SW480 (cell line): Measurements from ENCODE around the gene CARMIL1.
"Not testable (repeated sequence)": the region's sequence is repeated elsewhere in the genome, so short reads cannot be mapped to it uniquely, and the experiment has no call there.

ENCODE experiments used
- DNase-seq: peaks from one replicate; pipeline ENCODE4 v3.0.0-alpha.2; 2016; ENCODE audit warnings: low spot score

CARMIL1 gene

DNA sequence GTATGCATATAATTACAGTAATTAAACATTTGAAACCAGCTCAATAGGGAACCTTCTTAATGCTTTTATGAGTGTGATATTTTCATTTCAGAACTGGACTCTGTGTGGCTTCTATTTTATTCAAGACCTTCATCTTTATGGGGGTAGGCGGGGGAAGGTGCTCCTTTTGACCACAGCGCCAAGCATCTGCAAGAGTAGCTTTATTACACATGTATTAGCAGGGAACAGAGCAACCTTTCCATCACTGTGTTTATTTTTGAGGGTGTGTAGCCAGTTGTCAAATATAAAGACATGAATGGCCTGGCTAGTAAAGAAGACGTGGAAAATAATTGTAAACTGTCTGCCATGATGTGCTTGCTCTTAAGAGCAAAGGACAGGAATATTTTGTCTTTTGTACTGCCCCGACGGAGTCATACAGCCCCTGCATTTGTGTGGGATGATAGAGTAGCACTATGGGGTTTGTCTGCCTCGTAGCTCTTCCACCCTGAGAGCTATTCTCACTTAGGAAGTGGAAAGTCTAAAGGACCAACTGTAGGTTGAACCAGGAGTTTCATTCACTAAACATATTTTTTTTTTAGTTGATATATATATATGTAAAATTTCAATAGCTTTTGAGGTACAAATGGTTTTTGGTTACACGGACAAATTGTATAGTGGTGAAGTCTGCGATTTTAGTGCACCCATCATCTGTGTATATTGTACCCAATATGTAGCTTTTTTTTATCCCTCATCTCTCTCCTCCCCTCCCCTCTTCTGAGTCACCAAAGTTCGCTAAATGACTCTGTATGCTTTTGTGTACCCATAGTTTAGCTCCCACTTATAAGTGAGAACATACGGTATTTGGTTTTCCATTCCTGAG is 91.2 kb downstream of the CARMIL1 start:
- DNase-seq, result no peak

DNA sequence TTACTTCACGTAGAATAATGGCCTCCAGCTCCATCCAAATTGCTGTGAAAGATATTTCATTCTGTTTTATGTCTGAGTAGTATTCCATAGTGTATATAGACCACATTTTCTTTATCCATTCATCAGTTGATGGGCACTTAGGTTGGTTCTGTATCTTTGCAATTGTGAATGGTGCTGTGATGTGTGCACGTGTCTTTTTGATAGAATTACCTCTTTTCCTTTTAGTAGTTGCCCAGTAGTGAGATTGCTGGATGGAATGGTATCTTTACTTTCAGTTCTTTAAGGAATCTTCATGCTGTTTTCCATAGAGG is 91.8 kb downstream of the CARMIL1 start:
- DNase-seq, result no peak

DNA sequence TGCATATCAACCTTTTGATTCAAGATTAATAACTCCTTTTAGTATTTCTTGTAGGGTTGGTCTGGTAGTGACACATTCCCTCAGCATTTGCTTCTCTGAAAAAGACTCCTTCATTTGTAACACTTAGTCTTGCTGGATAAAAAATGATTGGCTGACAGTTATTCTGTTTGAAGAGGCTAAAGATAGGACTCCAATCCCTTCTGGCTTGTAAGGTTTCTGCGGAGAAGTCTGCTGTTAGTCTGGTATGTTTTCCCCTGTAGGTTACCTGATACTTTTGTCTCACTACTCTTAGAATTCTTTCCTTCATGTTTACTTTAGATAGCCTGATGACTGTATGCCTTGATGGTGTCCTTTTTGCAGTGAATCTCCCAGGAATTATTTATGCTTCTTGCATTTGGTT is 96.0 kb downstream of the CARMIL1 start:
- DNase-seq, result no peak

DNA sequence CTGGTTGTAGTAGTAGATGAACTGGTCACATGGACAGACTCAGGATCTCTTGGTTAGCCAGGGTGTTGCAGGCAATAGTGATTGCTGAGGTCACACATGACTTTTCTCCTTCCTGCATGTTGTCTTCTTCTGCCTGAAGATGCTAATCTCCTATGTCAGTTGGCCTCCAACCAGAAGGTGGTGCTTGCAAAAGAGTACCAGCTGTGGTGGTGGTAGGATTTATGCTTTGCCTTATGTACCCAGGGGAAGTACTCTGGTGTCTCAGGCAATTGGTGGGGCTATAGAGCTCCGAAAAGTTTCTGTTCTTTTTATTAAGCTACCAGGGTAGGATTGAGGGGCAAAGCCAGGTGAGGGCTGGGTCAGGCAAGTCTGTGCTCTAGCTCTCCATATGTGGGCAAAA is 98.5 kb downstream of the CARMIL1 start:
- no peak for DNase-seq

DNA sequence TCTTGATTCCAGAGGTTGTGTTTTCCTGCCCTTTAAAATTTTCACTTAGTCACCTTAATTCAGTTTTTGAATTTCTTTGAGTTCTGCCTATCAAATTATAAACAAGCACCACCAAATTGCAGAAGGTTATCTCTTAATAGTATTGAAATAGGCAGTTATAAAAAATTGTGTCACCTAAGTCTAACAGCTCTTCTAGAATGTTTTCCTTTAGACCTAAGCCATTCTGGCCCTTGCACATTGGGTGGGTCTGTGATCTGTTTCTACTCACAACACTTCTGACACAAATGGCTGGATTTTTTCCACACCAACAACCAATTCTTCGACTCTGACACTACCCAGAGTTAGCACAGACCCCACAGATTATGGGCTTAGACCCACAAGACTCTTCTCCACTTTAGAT is 101.9 kb downstream of the CARMIL1 start:
- no peak for DNase-seq

DNA sequence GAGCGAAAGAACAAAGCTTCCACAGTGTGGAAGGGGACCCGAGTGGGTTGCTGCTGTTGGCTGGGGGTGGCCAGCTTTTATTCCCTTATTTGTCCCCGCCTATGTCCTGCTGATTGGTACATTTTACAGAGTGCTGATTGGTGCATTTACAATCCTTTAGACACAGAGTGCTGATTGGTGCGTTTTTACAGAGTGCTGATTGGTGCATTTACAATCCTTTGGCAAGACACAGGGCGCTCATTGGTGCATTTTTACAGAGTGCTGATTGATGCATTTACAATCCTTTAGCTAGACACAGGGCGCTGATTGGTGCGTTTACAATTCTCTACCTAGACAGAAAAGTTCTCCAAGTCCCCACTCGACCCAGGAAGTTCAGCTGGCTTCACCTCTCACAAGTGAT is 103.3 kb downstream of the CARMIL1 start:
- not testable (repeated sequence) for DNase-seq

DNA sequence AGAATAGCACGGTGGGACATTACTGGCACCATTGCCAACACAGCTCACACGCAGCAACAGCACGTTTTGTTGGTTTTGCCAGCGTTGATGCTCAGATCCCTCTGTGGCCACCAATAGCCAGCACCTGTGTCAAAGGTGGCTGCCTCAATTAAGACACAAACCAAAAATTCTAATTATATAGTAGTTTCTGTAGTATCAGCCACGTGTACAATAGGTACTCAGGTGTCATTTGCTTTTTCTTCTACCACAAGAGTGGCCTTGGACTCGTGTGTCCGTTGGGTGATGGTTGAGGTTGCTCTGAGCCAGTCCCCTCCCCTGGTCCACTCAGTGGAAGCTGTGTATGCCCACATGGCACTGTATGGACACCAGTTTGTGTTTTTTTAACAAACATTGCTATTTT is 105.1 kb downstream of the CARMIL1 start:
- no peak for DNase-seq

DNA sequence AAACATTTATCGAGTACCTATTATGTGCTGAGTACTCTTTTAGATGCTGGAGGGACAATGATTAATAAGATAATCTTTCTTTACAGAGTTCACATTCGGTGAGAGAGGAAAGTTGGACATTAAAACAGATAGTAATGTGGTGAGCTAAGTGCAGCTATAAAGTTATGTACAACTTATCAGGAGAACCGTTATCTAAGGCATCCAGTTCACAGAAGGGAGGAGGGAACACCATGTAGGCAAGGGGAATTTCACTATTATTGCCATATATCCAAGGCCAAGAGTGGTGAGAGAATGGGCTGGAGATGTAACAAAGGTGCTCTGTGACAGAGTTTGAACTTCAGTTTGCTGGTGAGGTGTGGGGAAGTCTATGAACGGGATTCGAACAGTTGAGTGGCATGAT is 105.8 kb downstream of the CARMIL1 start:
- DNase-seq, result no peak

DNA sequence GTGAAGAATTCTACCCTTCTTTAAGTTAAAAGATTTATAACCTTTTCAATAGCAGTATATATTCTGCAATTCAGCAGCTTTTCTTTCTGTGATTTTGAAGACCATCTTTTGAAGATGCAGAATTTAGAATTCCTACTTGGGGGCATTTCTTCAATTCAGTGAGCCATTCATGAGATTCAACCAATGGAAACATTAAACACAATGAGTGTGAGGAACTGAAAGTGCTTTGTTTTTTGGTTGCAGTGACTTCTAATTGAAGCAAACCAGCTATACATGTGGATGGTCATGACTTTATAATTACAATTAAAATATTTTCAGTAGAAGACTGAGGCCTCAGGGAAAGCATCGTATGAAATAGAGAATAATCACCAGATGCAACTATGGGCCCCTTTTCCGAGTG is 108.3 kb downstream of the CARMIL1 start:
- no peak for DNase-seq

DNA sequence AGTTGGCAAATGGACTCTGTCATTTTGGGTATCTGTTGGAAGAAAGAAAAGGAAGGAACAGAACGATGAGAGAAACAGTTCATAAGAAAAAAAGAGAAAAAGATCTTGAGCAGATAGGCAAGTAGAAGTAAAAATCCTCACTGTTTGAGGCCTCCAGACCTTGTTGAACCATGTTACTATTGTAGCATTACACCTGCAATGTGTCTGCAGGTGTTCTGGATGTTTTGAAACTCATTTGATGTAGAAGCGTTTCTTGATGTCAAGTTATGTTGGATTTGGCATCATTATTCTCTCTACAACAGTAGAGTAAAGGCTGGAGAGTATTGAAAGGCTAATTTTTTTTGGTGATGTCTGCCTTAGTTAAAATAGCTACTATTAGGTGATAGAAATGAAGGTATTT is 108.7 kb downstream of the CARMIL1 start:
- DNase-seq, result no peak

DNA sequence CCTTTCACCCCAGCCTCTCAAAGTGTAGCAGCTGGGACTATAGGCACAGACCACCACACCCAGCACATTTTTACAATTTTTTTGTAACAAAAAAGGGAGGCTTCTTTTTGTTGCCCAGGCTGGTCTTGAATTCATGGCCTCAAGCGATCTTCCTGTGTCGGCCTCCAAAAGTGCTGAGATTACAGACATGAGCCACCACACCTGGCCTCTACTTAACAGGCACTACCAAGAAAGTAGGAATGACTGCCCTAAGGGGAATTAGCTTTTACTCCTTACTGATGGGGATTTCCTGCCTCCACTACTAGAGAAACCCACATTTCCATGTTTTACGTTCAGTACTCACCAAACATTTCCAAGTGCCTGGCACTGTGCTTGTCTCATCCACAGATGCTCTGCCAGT is 109.6 kb downstream of the CARMIL1 start:
- no peak for DNase-seq

DNA sequence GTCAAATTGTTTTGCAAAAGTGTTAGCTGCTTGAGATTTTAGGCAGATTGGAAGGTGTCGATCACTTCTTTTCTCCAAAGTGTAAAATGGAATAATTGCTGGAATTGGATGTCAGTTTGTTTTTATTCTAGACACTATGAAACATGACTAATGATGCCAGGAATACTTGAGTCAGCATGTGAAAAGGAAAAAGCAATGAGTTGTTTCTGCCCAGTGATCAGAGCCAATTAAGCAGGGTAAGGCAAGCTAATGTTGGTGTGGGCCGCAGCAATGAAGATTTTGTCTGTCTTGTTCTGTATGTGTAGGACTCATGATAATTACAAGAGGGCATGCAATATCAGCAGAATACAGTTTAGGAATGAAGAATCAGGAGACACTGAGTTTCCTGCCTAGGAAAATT is 110.3 kb downstream of the CARMIL1 start:
- DNase-seq, result no peak

DNA sequence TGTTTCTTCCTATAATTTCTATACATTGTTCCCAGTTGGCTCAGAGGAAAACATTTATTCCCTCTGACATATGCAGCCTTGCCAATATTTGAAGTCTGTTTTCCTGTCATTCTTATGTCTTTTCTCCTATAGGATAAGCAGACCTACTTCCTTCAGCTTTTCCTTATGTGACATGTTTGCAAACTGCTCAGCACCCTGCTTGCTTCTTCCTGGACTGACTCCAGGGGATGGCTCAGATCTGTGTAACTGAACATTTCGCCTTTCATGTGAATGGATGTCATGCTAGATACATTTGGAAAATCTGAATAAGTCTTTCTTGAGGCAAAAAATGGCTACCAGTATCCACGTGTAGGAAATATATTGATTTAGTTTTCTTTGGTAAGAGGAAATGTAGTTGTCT is 113.2 kb downstream of the CARMIL1 start:
- DNase-seq, result no peak

DNA sequence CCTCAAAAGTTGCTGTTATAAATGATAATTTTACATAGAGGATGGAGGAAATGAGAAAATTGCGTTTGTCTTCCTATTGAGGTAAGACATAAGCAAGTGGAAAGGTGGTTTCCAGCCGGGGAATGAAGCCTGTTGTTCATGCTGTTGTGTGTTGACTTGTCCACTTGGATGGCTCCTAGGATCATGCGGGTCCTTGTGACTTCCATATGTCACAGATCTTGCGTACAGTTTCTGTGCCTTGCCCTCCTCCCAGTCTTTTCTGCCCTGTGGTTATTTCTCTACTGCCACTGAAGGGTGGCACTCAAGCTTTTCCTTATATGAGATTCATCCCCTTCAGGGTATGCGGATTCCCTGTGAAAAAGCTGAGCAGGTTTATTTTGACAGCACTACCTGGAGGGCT is 116.6 kb downstream of the CARMIL1 start:
- DNase-seq, result no peak

DNA sequence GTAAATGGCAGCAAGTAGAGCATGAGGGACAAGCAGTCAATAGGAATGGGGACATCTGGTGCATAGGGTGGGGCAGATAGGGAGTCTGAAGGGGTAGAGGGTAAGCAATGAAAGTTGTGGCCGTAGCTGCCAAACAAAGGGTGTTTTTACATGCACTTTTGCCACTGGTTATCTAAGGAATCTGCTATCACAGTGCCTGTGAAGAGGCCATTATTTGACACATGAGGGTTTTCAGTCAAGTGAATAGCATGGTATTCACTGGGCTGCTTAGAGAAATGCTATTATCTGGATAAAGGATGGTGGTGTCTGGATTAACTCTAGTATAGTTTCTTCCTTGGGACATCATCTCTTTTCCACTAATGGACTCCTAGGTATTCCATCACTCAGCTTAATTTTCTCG is 118.2 kb downstream of the CARMIL1 start:
- DNase-seq, result no peak

DNA sequence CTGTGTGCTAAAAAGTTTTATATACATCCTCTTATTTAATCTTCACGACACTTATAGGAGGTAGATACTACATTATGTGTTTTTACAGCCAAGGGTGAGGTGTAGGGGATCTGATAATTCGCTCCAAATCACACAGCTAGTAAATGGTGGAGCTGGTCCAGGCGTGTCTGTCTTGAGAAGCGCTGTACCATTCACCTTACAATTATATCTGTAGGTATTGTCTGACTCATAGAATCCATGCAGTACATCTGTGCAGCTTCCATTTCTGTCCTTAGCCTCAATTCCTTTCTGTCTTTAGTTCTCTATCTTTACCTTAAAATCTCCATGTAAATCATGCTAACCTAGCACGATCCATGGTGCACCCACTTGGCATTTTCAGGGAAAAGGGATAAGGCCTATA is 120.7 kb downstream of the CARMIL1 start:
- no peak for DNase-seq

DNA sequence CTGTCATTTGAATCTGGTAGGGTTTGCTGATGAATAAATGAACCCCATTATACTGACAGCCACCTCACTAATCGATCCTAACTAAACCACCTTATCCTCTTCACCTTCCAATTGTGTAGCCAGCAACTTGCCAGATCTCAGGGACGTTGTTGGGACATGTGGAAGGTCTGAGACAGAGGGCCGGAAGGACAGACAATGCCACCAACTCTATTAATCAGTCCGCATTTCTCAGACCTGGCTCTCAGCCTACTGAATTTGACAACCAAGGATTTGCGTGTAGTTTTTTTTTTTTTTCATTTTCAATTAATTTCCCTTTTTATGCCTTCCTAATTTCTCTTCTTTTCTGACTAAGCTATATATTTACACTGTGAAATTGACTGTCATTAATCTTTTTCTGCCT is 122.5 kb downstream of the CARMIL1 start:
- DNase-seq, result no peak

DNA sequence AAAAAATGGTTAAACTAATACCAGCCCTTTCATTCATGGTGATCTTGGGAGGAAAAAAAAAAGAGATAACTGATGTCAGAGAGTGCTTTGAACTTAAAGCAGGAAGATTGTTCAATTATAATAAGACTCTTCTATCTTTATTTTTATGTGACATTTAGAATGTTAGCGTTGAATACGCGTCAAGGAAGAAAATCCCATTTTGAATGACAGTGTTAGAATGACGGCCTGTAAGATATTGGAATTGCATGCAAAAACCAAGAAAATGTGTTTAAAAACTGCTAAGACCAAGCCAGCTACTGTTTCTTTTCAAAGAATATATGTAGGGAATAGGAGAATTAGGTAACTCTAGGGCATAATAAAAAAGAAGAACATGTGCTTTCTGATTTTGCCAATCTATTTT is 123.0 kb downstream of the CARMIL1 start:
- DNase-seq, result no peak

DNA sequence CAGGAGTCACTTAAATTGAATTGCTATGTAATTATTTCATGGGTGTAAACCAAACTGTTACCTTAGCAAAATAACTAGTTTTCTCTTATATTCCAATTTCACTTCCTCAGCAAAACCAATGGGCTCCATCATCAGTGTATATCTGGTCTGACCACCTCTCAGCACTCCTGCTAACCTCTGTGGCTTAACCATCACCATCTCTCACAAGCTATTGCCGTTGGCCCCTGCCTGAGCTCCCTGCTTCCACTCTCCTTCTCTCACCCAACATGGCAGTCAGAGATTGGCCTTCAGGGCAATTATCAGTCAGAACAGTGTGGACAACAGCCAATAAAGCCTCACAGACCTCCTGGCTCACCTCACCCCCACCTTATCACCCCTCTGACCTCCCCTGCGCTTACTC is 124.0 kb downstream of the CARMIL1 start:
- no peak for DNase-seq

DNA sequence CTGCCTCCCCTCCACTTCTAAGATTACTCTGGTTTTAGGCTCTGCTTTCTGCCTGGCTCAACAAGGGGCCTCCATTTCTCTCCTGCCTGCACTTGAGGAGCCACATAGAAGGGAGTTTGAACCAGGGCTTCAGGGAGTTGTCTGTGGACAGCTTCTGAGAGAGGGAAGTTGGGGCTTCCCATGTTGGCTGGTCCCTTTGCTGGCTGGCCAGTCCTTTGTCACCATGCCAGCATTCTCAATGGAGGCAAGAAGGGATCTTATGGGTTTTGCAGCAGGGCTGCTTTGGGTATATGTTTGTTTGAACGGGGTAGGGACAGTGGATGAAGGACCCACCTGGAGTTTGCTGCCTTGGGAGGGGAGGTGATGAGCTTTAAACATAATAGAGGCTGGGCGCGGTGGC is 124.9 kb downstream of the CARMIL1 start:
- DNase-seq, result no peak

DNA sequence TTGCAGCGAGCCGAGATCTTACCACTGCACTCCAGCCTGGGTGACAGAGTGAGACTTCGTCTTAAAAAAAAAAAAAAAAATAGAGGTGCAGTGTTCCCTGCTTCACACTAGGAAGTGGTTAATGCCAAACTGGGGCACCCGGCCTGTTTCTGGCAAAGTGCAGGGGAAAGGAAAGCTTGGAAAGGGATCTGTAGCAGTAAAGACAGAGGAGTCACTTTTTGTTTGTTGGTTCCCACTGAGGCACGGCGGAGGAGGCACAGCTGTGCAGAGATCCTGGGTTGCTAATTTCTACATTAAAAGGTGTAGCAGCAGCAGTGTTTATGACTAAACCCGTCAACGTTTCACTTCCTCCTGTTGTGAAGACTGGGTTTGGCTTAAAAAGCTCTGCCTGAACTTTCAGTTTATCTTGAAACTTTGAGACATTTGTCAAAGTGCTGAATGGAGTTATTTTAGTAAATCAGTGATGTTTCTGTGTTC is 125.6 kb downstream of the CARMIL1 start:
- DNase-seq, result no peak

DNA sequence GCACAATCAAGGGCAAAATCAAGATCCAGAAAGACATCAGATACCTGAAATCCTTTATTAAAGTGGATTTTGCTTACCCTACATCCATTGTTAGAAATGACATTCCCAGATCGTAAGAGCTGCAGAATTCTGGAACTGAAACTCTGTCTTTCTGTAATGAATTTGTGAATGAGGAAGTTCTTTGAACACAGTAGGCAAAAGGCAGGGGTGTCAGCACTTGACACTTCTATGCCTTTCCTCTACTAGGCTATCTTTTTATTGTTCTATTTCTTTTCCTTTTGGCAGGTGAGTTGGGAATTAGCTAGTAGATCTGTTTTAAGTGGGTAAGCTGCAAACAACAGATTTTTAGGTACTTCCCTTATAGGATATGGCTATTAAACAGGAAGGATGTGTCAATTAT is 126.3 kb downstream of the CARMIL1 start:
- DNase-seq, result no peak

DNA sequence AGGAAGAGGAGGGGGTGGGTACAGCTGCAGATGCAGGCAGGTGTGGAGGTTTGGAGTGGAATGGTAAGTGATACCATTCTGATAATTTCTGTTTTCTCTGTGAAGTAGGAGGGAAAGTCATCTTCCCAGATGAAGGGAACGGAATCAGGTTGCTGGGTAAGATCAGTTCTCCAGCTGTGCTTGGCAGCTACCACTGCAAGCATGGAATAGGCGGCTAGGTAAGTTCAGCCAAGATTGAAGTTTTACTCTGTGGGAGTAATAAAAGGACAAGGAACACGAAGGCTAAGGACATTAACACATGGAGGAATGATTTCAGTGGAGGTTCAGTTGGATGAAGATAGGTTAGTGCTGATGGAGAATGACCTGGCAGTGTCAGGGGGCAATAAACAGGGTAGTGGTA is 128.3 kb downstream of the CARMIL1 start:
- no peak for DNase-seq

DNA sequence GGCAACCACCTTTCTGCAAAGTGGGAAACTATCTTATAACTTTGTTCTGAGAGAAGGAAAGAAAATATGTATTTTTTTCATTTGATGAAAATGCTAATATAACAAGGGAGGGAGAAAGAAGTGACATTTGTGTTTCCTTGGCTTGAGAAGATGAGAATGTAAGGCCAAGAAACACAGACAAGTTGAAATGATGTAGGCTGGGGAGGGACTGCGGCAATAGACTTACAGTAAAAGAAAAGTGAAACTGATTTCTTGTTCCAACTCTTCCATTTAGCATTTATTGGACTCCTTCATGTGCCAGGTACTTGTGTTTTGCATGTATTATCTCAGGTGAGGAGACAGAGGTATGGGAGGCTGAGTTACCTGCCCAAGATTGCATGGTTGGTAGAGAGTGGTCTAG is 130.9 kb downstream of the CARMIL1 start:
- no peak for DNase-seq
